NOMO-1 treated with DMSO at 0.1 percent for 48 hours (cell line): Measurements from ENCODE around the gene ZBTB11.
"Not testable (repeated sequence)": the region's sequence is repeated elsewhere in the genome, so short reads cannot be mapped to it uniquely, and the experiment has no call there.

ENCODE experiments used
- DNase-seq: peaks from one replicate; lab custom pipeline; 2025; ENCODE audit not compliant: unreplicated experiment; lab: John Stamatoyannopoulos, UW

ZBTB11 gene

GRCh38 chr3:101619734-101620133 lies 57.2 kb downstream of the ZBTB11 start:
- no peak for DNase-seq

GRCh38 chr3:101618726-101619125 lies 58.2 kb downstream of the ZBTB11 start:
- no peak for DNase-seq

GRCh38 chr3:101617478-101617877 lies 59.5 kb downstream of the ZBTB11 start:
- DNase-seq: no peak

GRCh38 chr3:101615525-101615924 lies 61.4 kb downstream of the ZBTB11 start:
- peak; percentile 10 for DNase-seq

- peak; percentile 3 for DNase-seq
Measured at GRCh38 chr3:101613014-101613413, 63.9 kb downstream of the ZBTB11 start.

- no peak for DNase-seq
Measured at GRCh38 chr3:101611023-101611422, 65.9 kb downstream of the ZBTB11 start.

- not testable (repeated sequence) for DNase-seq
Measured at GRCh38 chr3:101605398-101605797, 71.5 kb downstream of the ZBTB11 start.

- no peak for DNase-seq
Measured at GRCh38 chr3:101603184-101603583, 73.7 kb downstream of the ZBTB11 start.

GRCh38 chr3:101602731-101603130 lies 74.2 kb downstream of the ZBTB11 start:
- DNase-seq: no peak
